GM12878 (cell line): ENCODE data around the gene SFXN2. TPM values are rescaled to one million over a fixed set of nuclear protein-coding genes. Genes with fewer than 3 reads are reported as not detected.

Source experiments
- ATAC-seq: fragments of 200-7000 bp; cut with Tn5 transposase; 3 replicates; pipeline ENCODE4 v1.9.1; 2020; ENCODE audit warnings: mild to moderate bottlenecking, moderate library complexity
- BruUV-seq: library from RNA; stranded (reverse); fragments of 400-500 nt; replicated peaks from 2 replicates; lab custom pipeline; 2021; lab: Mats Ljungman, UMichigan
- CTCF ChIA-PET: fragments of 300-600 bp; sonication (Branson Sonifier 250); formaldehyde crosslinking; extraction: SDS; loops from one replicate; lab custom pipeline; 2021; ENCODE audit warnings: inconsistent platforms; lab: Yijun Ruan, JAX
- POLR2A ChIA-PET: fragments of 350-600 bp; formaldehyde crosslinking; extraction: SDS; loops from one replicate; lab custom pipeline; 2021; ENCODE audit warnings: inconsistent platforms; lab: Charles Lee
- RAD21 ChIA-PET: fragments of 300-600 bp; sonication (Branson Sonifier 250); formaldehyde crosslinking; loops from one replicate; lab custom pipeline; 2023; ENCODE audit warnings: antibody characterized with exemption; ENCODE audit not compliant: unreplicated experiment; lab: Charles Lee
- SMC1A ChIA-PET: fragments of 300-600 bp; sonication (Branson Sonifier 250); formaldehyde crosslinking; loops from one replicate; lab custom pipeline; 2023; ENCODE audit not compliant: unreplicated experiment, uncharacterized antibody; lab: Charles Lee
- DNase-seq: peaks from one replicate; pipeline ENCODE4 v3.0.0-alpha.2; 2011; ENCODE audit warnings: low read depth, low spot score
- FAIRE-seq: peaks from 3 replicates; lab custom pipeline; 2011; peaks lifted over from hg19 to GRCh38; lab: Jason Lieb, UNC
- H2AFZ ChIP-seq: 2 replicates; pipeline ENCODE4 v1.6.0; 2011; ENCODE audit warnings: low read depth, low read length, control low read depth; ENCODE audit not compliant: control insufficient read depth
- H3K27ac ChIP-seq: 2 replicates; pipeline ENCODE4 v1.5.1; 2011; ENCODE audit warnings: control low read depth; ENCODE audit not compliant: control insufficient read depth, insufficient read depth
- H3K27me3 ChIP-seq, 2 experiments: replicated peaks in 1 of 2; 2 replicates each; pipeline versions ENCODE4 v1.6.0 to v1.6.1; 2011; ENCODE audit warnings: low read length in 1 of 2; ENCODE audit not compliant: control insufficient read depth in 2 of 2, insufficient read depth in 2 of 2
- H3K36me3 ChIP-seq, 2 experiments: 2 replicates each; pipeline ENCODE4 v1.5.1; 2011; ENCODE audit warnings: low read length in 1 of 2; ENCODE audit not compliant: control insufficient read depth in 2 of 2, insufficient read depth in 2 of 2
- H3K4me1 ChIP-seq: 2 replicates; pipeline ENCODE4 v1.6.1; 2011; ENCODE audit warnings: mild to moderate bottlenecking, low read length, moderate library complexity, mixed read lengths; ENCODE audit not compliant: control insufficient read depth, insufficient read depth
- H3K4me2 ChIP-seq: 2 replicates; pipeline ENCODE4 v1.6.0; 2011; ENCODE audit warnings: control low read depth; ENCODE audit not compliant: control insufficient read depth, insufficient read depth
- H3K4me3 ChIP-seq: fragments of 200-600 bp; sonication (generic); 2 replicates; pipeline ENCODE4 v1.5.1; 2016
- H3K79me2 ChIP-seq: 2 replicates; pipeline ENCODE4 v1.6.0; 2011; ENCODE audit warnings: low read length; ENCODE audit not compliant: control insufficient read depth, insufficient read depth
- H3K9ac ChIP-seq: 2 replicates; pipeline ENCODE4 v1.8.0; 2011; ENCODE audit warnings: low read length, control low read depth, mixed read lengths; ENCODE audit not compliant: control insufficient read depth, insufficient read depth
- H3K9me3 ChIP-seq: replicated peaks from 3 replicates; pipeline ENCODE4 v1.5.1; 2011; ENCODE audit warnings: mild to moderate bottlenecking, low read length; ENCODE audit not compliant: control insufficient read depth, insufficient read depth
- H4K20me1 ChIP-seq: 2 replicates; pipeline ENCODE4 v1.6.0; 2011; ENCODE audit not compliant: control insufficient read depth, insufficient read depth
- CUX1 ChIP-seq: IDR thresholded peaks from 2 replicates; pipeline ENCODE4 v1.6.1; 2012; ENCODE audit warnings: improper control_type of control experiment, low read depth, low read length; ENCODE audit not compliant: insufficient replicate concordance
- FOS ChIP-seq: IDR thresholded peaks from 3 replicates; pipeline ENCODE4 v1.6.1; 2011; ENCODE audit warnings: borderline replicate concordance; ENCODE audit not compliant: insufficient read length; ENCODE audit errors: extremely low read depth
- FOXM1 ChIP-seq: IDR thresholded peaks from 2 replicates; pipeline ENCODE4 v1.6.1; 2012; ENCODE audit warnings: low read depth, mild to moderate bottlenecking, inconsistent platforms, low read length, moderate library complexity
- HSF1 ChIP-seq: fragments of 150-350 bp; IDR thresholded peaks from 2 replicates; pipeline ENCODE4 v1.6.1; 2014; ENCODE audit warnings: mild to moderate bottlenecking, low read depth, low read length
- MAX ChIP-seq: IDR thresholded peaks from 2 replicates; pipeline ENCODE4 v1.6.1; 2012; ENCODE audit warnings: low read depth, low read length, improper control_type of control experiment
- NFYB ChIP-seq: IDR thresholded peaks from 2 replicates; pipeline ENCODE4 v1.6.1; 2011; ENCODE audit warnings: low read depth, mild to moderate bottlenecking, low read length, improper control_type of control experiment, moderate library complexity; ENCODE audit not compliant: insufficient read depth
- RFX5 ChIP-seq: IDR thresholded peaks from 2 replicates; pipeline ENCODE4 v1.6.1; 2011; ENCODE audit warnings: low read depth, low read length, improper control_type of control experiment
- ZNF24 ChIP-seq: fragments of 450-650 bp; IDR thresholded peaks from 2 replicates; pipeline ENCODE4 v1.6.1; 2017; ENCODE audit warnings: antibody characterized with exemption, mild to moderate bottlenecking
- WGBS: methylation state at CpG from one replicate; pipeline ENCODE4 v1.1.6; 2016; ENCODE audit warnings: low lambda C conversion rate; ENCODE audit not compliant: insufficient replicate concordance, insufficient coverage; ENCODE audit errors: missing lambda C conversion rate; 5-methylcytosine and 5-hydroxymethylcytosine counted together
- in situ Hi-C: fragments of 300-500 bp; cut with MboI; formaldehyde crosslinking; loops from 9 replicates; pipeline ENCODE4 v1.14.3; 2018; ENCODE audit warnings: mixed read lengths
- intact Hi-C: fragments of 100-400 bp; cut with micrococcal nuclease; formaldehyde crosslinking; loops from one replicate; pipeline ENCODE4 v1.14.2; 2022; ENCODE audit not compliant: unreplicated experiment
- polyA plus RNA-seq, 11 experiments: library from polyadenylated mRNA; depleted of rRNA in 4 of 11; unstranded in 6 of 11; stranded (reverse) in 5 of 11; fragments of >200 nt; fragmentation: Nextera tagmentation in 4 of 11; fragmentation: Illumina TruSeq in 1 of 11; extraction: Ambion mirVana in 4 of 11; extraction: Trizol in 1 of 11; gene quantifications; 1 replicate in 1 of 11; 2 replicates in 10 of 11; pipeline versions ENCODE4 v1.2.1 to v1.2.3, GENCODE V29; 2011 to 2016; ENCODE audit warnings: inconsistent platforms in 2 of 11, missing spikeins in 2 of 11, low read depth in 1 of 11
- total RNA-seq, 4 experiments: library from RNA; depleted of rRNA in 3 of 4; stranded (reverse); fragments of >200 nt in 3 of 4; fragmentation: Illumina TruSeq in 1 of 4; extraction: Trizol in 1 of 4; gene quantifications; 2 replicates each; pipeline versions ENCODE4 v1.2.1 to v1.2.3, GENCODE V29; 2013 to 2021

The SFXN2 gene
- total and polyA plus RNA-seq, 10 of the 15 experiments (the other 5 are each of a cell fraction or from before 2014, with no cell fraction given), result 8.8 to 22.5 (median 18.5) TPM

GRCh38 chr10:102720775-102721301 lies 6.4 kb downstream of the SFXN2 start:
- RAD21 ChIA-PET, result interaction anchor here (0.9 to 1.0 kb wide), 3 partner anchors 42 to 85 kb away, joined by 3 to 4 read pairs (median 4); no protein-coding TSS in a partner anchor
- H3K4me3 ChIP-seq, result no peak overlapping the region
- H4K20me1 ChIP-seq, result no peaks in the 10 kb centered on the region
- H2AFZ ChIP-seq, result no peak overlapping the region
- CTCF ChIA-PET, result interaction anchor here (1.0 to 1.8 kb wide), 6 partner anchors 9 to 180 kb away, joined by 3 to 11 read pairs (median 3); no protein-coding TSS in a partner anchor
- H3K79me2 ChIP-seq, result peaks cover 20% of the 10 kb centered on the region
- over 99% methylated on average over 6 of the region's 6 CpGs for WGBS
- FAIRE-seq, result no peak
- H3K27ac ChIP-seq, result no peak overlapping the region
- no peak overlapping the region for H3K4me2 ChIP-seq
- no peaks in the 10 kb centered on the region for H3K27me3 ChIP-seq
- TF ChIP-seq FOXM1 (no peak), CUX1 (no peak), HSF1 (no peak), MAX (no peak), RFX5 (no peak), FOS (no peak), ZNF24 (no peak), NFYB (no peak)
- peaks cover 0 to 2% of the 10 kb centered on the region in 2 experiments; a peak in 1 of 4 replicates for H3K36me3 ChIP-seq
- peaks cover 5% of the 10 kb centered on the region; the same call in 1 of the 2 replicates for H3K4me1 ChIP-seq
- POLR2A ChIA-PET, result interaction anchor here (0.6 to 2.2 kb wide), 11 partner anchors 8 to 259 kb away, joined by 3 to 8 read pairs (median 3); no protein-coding TSS in a partner anchor
- DNase-seq, result no peak
- BruUV-seq, result no TSS peak
- in situ Hi-C loops, result no loop called here
- intact Hi-C loops, result loop anchor here (10.0 kb wide), 1 partner anchor 344 kb away; no protein-coding TSS in a partner anchor
- ATAC-seq, result no peak
- no peak overlapping the region for H3K9ac ChIP-seq
- H3K9me3 ChIP-seq, result no peaks in the 10 kb centered on the region
- SMC1A ChIA-PET, result interaction anchor here (0.7 to 3.5 kb wide), 15 partner anchors 10 to 180 kb away, joined by 3 to 15 read pairs (median 4); no protein-coding TSS in a partner anchor
